ENCODE data around the gene GNA15. TPM values are rescaled to one million over a fixed set of nuclear protein-coding genes. Genes with fewer than 3 reads are reported as not detected.

Gene GNA15
- total and polyA plus RNA-seq, 5 donors from 2014 or later = 4.1 to 43.0 (median 6.8) TPM

GRCh38 chr19:3206216-3206953 lies 70.6 kb downstream of the GNA15 start:
- peaks cover 0 to 2% (median 0%) of the 10 kb centered on the region in 7 donors for H3K9me3 Mint-ChIP-seq
- peak overlapping the region in 1 of 3 donors; percentile 5 for H3K27ac Mint-ChIP-seq
- H3K36me3 Mint-ChIP-seq = no peaks in the 10 kb centered on the region
- H3K4me1 ChIP-seq (ENCODE audit: control insufficient read depth, insufficient read depth, low read length, poor library complexity, severe bottlenecking) = no peaks in the 10 kb centered on the region
- H3K9me3 ChIP-seq (ENCODE audit: control insufficient read depth in 2 of 2, low read length in 2 of 2) = no peaks in the 10 kb centered on the region
- H3K4me1 Mint-ChIP-seq = peaks cover 0 to 3% (median 0%) of the 10 kb centered on the region in 4 donors
- no peak overlapping the region for H3K4me3 ChIP-seq (ENCODE audit: low read depth, low read length)
- H3K27me3 ChIP-seq (ENCODE audit: control insufficient read depth, insufficient read depth, low read length) = no peaks in the 10 kb centered on the region
- no peak overlapping the region for H3K4me3 Mint-ChIP-seq
- DNase-seq = no peak
- H3K36me3 ChIP-seq (ENCODE audit: control insufficient read depth, insufficient read depth, low read length) = peaks cover 16% of the 10 kb centered on the region
- ATAC-seq (ENCODE audit: low read depth in 2 of 2) = no peak
- H3K27me3 Mint-ChIP-seq = peaks cover 5% of the 10 kb centered on the region
- H3K27ac ChIP-seq (ENCODE audit: insufficient read depth, low read length, poor library complexity, severe bottlenecking) = no peak overlapping the region

DNA sequence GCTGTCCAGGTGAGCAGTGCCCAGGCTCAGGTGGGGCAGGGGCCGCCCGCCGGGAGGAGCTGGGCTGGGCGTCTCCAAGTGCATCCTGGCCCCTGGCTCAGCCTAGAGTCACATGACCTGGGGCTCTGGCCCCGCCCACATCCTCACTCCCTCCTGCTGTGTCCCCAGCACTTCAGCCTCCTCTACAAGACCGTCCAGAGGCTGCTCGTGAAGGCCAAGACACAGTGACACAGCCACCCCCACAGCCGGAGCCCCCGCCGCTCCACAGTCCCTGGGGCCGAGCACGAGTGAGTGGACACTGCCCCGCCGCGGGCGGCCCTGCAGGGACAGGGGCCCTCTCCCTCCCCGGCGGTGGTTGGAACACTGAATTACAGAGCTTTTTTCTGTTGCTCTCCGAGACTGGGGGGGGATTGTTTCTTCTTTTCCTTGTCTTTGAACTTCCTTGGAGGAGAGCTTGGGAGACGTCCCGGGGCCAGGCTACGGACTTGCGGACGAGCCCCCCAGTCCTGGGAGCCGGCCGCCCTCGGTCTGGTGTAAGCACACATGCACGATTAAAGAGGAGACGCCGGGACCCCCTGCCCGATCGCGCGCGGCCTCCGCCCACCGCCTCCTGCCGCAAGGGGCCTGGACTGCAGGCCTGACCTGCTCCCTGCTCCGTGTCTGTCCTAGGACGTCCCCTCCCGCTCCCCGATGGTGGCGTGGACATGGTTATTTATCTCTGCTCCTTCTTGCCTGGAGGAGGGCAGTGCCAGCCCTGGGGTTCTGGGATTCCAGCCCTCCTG lies 71.8 kb downstream of the GNA15 start:
- Histone ChIP-seq H3K4me1 (ENCODE audit: control insufficient read depth, insufficient read depth, low read length, poor library complexity, severe bottlenecking) (no peaks in the 10 kb centered on the region), H3K27ac (ENCODE audit: insufficient read depth, low read length, poor library complexity, severe bottlenecking) (no peak overlapping the region), H3K4me3 (ENCODE audit: low read depth, low read length) (no peak overlapping the region), H3K9me3 (ENCODE audit: control insufficient read depth in 2 of 2, low read length in 2 of 2) (no peaks in the 10 kb centered on the region), H3K27me3 (ENCODE audit: control insufficient read depth, insufficient read depth, low read length) (no peaks in the 10 kb centered on the region), H3K36me3 (ENCODE audit: control insufficient read depth, insufficient read depth, low read length) (peaks cover 16% of the 10 kb centered on the region)
- DNase-seq = peak in 1 of 3 donors; percentile 11
- H3K4me1 Mint-ChIP-seq = peaks cover 0 to 3% (median 0%) of the 10 kb centered on the region in 4 donors
- no peak overlapping the region for H3K27ac Mint-ChIP-seq
- peaks cover 0 to 2% (median 0%) of the 10 kb centered on the region in 7 donors for H3K9me3 Mint-ChIP-seq
- H3K27me3 Mint-ChIP-seq = peaks cover 5% of the 10 kb centered on the region
- no peak overlapping the region for H3K4me3 Mint-ChIP-seq
- no peak for ATAC-seq (ENCODE audit: low read depth in 2 of 2)
- no peaks in the 10 kb centered on the region for H3K36me3 Mint-ChIP-seq

- Histone ChIP-seq H3K27ac (ENCODE audit: insufficient read depth, low read length, poor library complexity, severe bottlenecking) (no peak overlapping the region), H3K9me3 (ENCODE audit: control insufficient read depth in 2 of 2, low read length in 2 of 2) (no peaks in the 10 kb centered on the region), H3K27me3 (ENCODE audit: control insufficient read depth, insufficient read depth, low read length) (no peaks in the 10 kb centered on the region), H3K36me3 (ENCODE audit: control insufficient read depth, insufficient read depth, low read length) (peaks cover 16% of the 10 kb centered on the region), H3K4me3 (ENCODE audit: low read depth, low read length) (no peak overlapping the region), H3K4me1 (ENCODE audit: control insufficient read depth, insufficient read depth, low read length, poor library complexity, severe bottlenecking) (no peaks in the 10 kb centered on the region)
- DNase-seq = no peak
- Mint-ChIP-seq H3K36me3 (no peaks in the 10 kb centered on the region), H3K9me3 (peaks cover 0 to 2% (median 0%) of the 10 kb centered on the region in 7 donors), H3K27ac (no peak overlapping the region), H3K4me1 (peaks cover 0 to 3% (median 0%) of the 10 kb centered on the region in 4 donors), H3K27me3 (peaks cover 5% of the 10 kb centered on the region), H3K4me3 (no peak overlapping the region)
- ATAC-seq (ENCODE audit: low read depth in 2 of 2) = no peak
Measured at GRCh38 chr19:3208317-3209207, 72.7 kb downstream of the GNA15 start.

DNA sequence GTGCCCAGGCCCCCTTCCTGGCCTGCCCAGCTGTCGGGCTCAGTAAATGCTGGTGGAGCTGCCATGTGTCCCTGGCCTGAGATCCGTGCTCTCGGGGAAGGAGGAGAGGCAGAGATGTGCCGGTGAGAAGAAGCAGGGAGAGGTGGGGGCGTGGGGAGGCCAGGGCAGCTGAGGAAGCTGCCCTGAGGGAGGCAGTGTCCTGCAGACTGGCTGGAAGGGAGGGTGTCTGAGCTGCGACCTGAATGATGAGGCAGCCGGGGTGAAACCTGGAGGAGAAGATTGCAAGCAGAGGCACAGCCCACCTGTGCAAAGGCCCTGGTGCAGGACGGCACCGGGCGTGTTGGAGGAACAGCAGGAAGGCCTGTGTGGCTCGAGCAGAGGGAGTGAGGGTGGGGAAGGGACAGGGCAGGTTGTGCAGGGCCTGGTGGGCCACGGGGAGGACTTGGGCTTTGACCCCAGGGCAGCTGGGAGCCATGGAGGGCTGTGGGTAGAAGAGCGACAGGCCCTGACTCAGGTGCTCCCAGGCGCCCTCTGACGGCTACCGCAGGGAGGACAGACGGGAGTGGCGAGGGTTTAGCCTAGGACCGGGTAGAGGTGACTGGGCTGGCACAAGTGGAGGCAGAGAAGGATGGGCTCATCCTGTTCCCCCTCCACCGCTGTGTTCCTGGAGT lies 74.6 kb downstream of the GNA15 start:
- H3K4me1 ChIP-seq (ENCODE audit: control insufficient read depth, insufficient read depth, low read length, poor library complexity, severe bottlenecking) = no peaks in the 10 kb centered on the region
- no peaks in the 10 kb centered on the region for H3K36me3 Mint-ChIP-seq
- H3K9me3 Mint-ChIP-seq = peaks cover 0 to 2% (median 0%) of the 10 kb centered on the region in 7 donors
- peaks cover 0 to 3% (median 0%) of the 10 kb centered on the region in 4 donors for H3K4me1 Mint-ChIP-seq
- peaks cover 13% of the 10 kb centered on the region for H3K36me3 ChIP-seq (ENCODE audit: control insufficient read depth, insufficient read depth, low read length)
- no peak overlapping the region for H3K4me3 Mint-ChIP-seq
- no peaks in the 10 kb centered on the region for H3K9me3 ChIP-seq (ENCODE audit: control insufficient read depth in 2 of 2, low read length in 2 of 2)
- peak; percentile 36 to 61 (median 54) for DNase-seq
- peak; percentile 76 to 82 for ATAC-seq (ENCODE audit: low read depth in 2 of 2)
- peaks cover 5% of the 10 kb centered on the region for H3K27me3 Mint-ChIP-seq
- H3K27ac ChIP-seq (ENCODE audit: insufficient read depth, low read length, poor library complexity, severe bottlenecking) = no peak overlapping the region
- no peaks in the 10 kb centered on the region for H3K27me3 ChIP-seq (ENCODE audit: control insufficient read depth, insufficient read depth, low read length)
- H3K27ac Mint-ChIP-seq = no peak overlapping the region
- no peak overlapping the region for H3K4me3 ChIP-seq (ENCODE audit: low read depth, low read length)

DNA sequence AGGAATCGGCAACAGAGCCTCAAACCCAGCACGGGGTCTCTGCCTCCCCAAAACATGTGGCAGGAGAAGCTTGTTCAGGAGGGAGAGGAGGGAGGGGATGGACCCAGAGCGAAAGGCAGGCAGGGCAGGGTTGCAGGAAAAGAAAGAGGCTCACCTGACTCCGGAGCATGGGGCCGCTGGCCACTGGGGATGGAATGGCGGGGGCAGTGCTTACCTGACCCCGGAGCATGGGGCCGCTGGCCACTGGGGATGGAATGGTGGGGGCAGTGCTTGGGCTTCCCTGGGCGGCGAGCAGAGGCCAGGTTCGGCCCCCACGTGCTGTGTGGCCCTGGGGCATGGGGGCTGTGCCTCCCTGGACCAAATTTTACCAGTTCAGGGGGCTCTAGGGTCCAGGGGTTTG lies 75.4 kb downstream of the GNA15 start:
- no peak for DNase-seq
- no peaks in the 10 kb centered on the region for H3K4me1 ChIP-seq (ENCODE audit: control insufficient read depth, insufficient read depth, low read length, poor library complexity, severe bottlenecking)
- no peak for ATAC-seq (ENCODE audit: low read depth in 2 of 2)
- H3K4me3 ChIP-seq (ENCODE audit: low read depth, low read length) = no peak overlapping the region
- no peaks in the 10 kb centered on the region for H3K36me3 Mint-ChIP-seq
- H3K9me3 ChIP-seq (ENCODE audit: control insufficient read depth in 2 of 2, low read length in 2 of 2) = no peaks in the 10 kb centered on the region
- no peak overlapping the region for H3K4me3 Mint-ChIP-seq
- no peak overlapping the region for H3K27ac Mint-ChIP-seq
- peaks cover 9% of the 10 kb centered on the region for H3K36me3 ChIP-seq (ENCODE audit: control insufficient read depth, insufficient read depth, low read length)
- H3K4me1 Mint-ChIP-seq = peaks cover 0 to 3% (median 0%) of the 10 kb centered on the region in 4 donors
- peaks cover 0 to 2% (median 0%) of the 10 kb centered on the region in 7 donors for H3K9me3 Mint-ChIP-seq
- H3K27me3 ChIP-seq (ENCODE audit: control insufficient read depth, insufficient read depth, low read length) = no peaks in the 10 kb centered on the region
- H3K27ac ChIP-seq (ENCODE audit: insufficient read depth, low read length, poor library complexity, severe bottlenecking) = no peak overlapping the region
- H3K27me3 Mint-ChIP-seq = peaks cover 5% of the 10 kb centered on the region

GRCh38 chr19:3213159-3213558 lies 77.3 kb downstream of the GNA15 start:
- ATAC-seq (ENCODE audit: low read depth in 2 of 2) = no peak
- no peaks in the 10 kb centered on the region for H3K27me3 ChIP-seq (ENCODE audit: control insufficient read depth, insufficient read depth, low read length)
- Mint-ChIP-seq H3K27me3 (peaks cover 5% of the 10 kb centered on the region), H3K27ac (no peak overlapping the region), H3K4me3 (no peak overlapping the region), H3K9me3 (peaks cover 0 to 2% (median 0%) of the 10 kb centered on the region in 7 donors), H3K4me1 (peaks cover 0 to 3% (median 0%) of the 10 kb centered on the region in 4 donors), H3K36me3 (no peaks in the 10 kb centered on the region)
- DNase-seq = no peak
- H3K4me1 ChIP-seq (ENCODE audit: control insufficient read depth, insufficient read depth, low read length, poor library complexity, severe bottlenecking) = no peaks in the 10 kb centered on the region
- peaks cover under 1% of the 10 kb centered on the region for H3K36me3 ChIP-seq (ENCODE audit: control insufficient read depth, insufficient read depth, low read length)
- H3K27ac ChIP-seq (ENCODE audit: insufficient read depth, low read length, poor library complexity, severe bottlenecking) = no peak overlapping the region
- no peak overlapping the region for H3K4me3 ChIP-seq (ENCODE audit: low read depth, low read length)
- no peaks in the 10 kb centered on the region for H3K9me3 ChIP-seq (ENCODE audit: control insufficient read depth in 2 of 2, low read length in 2 of 2)
